IMR-90 (cell line): ENCODE measurements around the gene OR52E6. TPM values are rescaled to one million over a fixed set of nuclear protein-coding genes. Genes with fewer than 3 reads are reported as not detected.

ENCODE experiments used
- ATAC-seq: fragments of 200-7000 bp; cut with Tn5 transposase; 2 replicates; pipeline ENCODE4 v1.9.1; 2020; ENCODE audit warnings: low read depth, mild to moderate bottlenecking, moderate library complexity
- BruUV-seq: library from RNA; stranded (reverse); fragments of 400-500 nt; replicated peaks from 2 replicates; lab custom pipeline; 2021; lab: Mats Ljungman, UMichigan
- CTCF ChIA-PET: fragments of 300-600 bp; formaldehyde crosslinking; extraction: SDS; loops from one replicate; lab custom pipeline; 2021; ENCODE audit warnings: antibody characterized with exemption; lab: Yijun Ruan, JAX
- POLR2A ChIA-PET: fragments of 300-600 bp; sonication (Branson Sonifier 250); formaldehyde crosslinking; loops from one replicate; lab custom pipeline; 2022; ENCODE audit warnings: antibody characterized with exemption; ENCODE audit not compliant: unreplicated experiment; lab: Charles Lee
- DNase-seq: peaks from one replicate; pipeline ENCODE4 v3.0.0; 2013
- H2AFZ ChIP-seq: replicated peaks from 2 replicates; pipeline ENCODE3; 2013; ENCODE audit warnings: low read length, mild to moderate bottlenecking; ENCODE audit not compliant: poor library complexity
- H2AK5ac ChIP-seq: 2 replicates; pipeline ENCODE4 v1.6.1; 2013; ENCODE audit warnings: low read depth, low read length, inconsistent platforms
- H2AK9ac ChIP-seq: replicated peaks from 2 replicates; pipeline ENCODE3; 2013; ENCODE audit warnings: mild to moderate bottlenecking, low read depth, low read length, moderate library complexity; ENCODE audit not compliant: poor library complexity
- H2BK120ac ChIP-seq: 2 replicates; pipeline ENCODE4 v1.6.1; 2013; ENCODE audit warnings: low read depth, low read length, inconsistent platforms
- H2BK15ac ChIP-seq: 3 replicates; pipeline ENCODE4 v1.6.1; 2013; ENCODE audit warnings: low read depth, low read length, inconsistent platforms
- H2BK20ac ChIP-seq: 2 replicates; pipeline ENCODE4 v1.6.1; 2013; ENCODE audit warnings: low read depth, mild to moderate bottlenecking, inconsistent platforms, low read length, moderate library complexity
- H2BK5ac ChIP-seq: 2 replicates; pipeline ENCODE4 v1.6.1; 2013; ENCODE audit warnings: mild to moderate bottlenecking, low read depth, low read length, inconsistent platforms; ENCODE audit not compliant: poor library complexity, severe bottlenecking
- H3K14ac ChIP-seq: replicated peaks from 2 replicates; pipeline ENCODE4 v1.6.1; 2013; ENCODE audit warnings: low read depth, low read length, inconsistent platforms
- H3K18ac ChIP-seq: 2 replicates; pipeline ENCODE4 v1.6.1; 2013; ENCODE audit warnings: low read depth, low read length, control low read depth
- H3K23ac ChIP-seq: 2 replicates; pipeline ENCODE4 v1.6.1; 2013; ENCODE audit warnings: low read depth, low read length, inconsistent platforms
- H3K27ac ChIP-seq: 2 replicates; pipeline ENCODE4 v1.5.1; 2013; ENCODE audit warnings: mild to moderate bottlenecking, control low read depth, low read length; ENCODE audit not compliant: insufficient read depth
- H3K27me3 ChIP-seq: 2 replicates; pipeline ENCODE4 v1.6.1; 2013; ENCODE audit warnings: low read length; ENCODE audit not compliant: control insufficient read depth, insufficient read depth
- H3K36me3 ChIP-seq: 2 replicates; pipeline ENCODE4 v1.6.1; 2013; ENCODE audit warnings: low read length, mixed read lengths; ENCODE audit not compliant: control insufficient read depth, insufficient read depth
- H3K4ac ChIP-seq: 2 replicates; pipeline ENCODE4 v1.6.1; 2013; ENCODE audit warnings: low read depth, low read length, inconsistent platforms
- H3K4me1 ChIP-seq: 2 replicates; pipeline ENCODE4 v1.6.1; 2013; ENCODE audit warnings: low read length, mixed read lengths; ENCODE audit not compliant: control insufficient read depth, insufficient read depth
- H3K4me2 ChIP-seq: 2 replicates; pipeline ENCODE4 v1.6.1; 2013; ENCODE audit warnings: low read depth, mild to moderate bottlenecking, control low read depth, low read length, moderate library complexity
- H3K4me3 ChIP-seq: 2 replicates; pipeline ENCODE4 v1.5.1; 2013; ENCODE audit warnings: low read depth, mild to moderate bottlenecking, control low read depth, low read length, moderate library complexity; ENCODE audit not compliant: insufficient read depth
- H3K56ac ChIP-seq: 2 replicates; pipeline ENCODE4 v1.6.1; 2013; ENCODE audit warnings: low read length, inconsistent platforms; ENCODE audit not compliant: insufficient read depth; ENCODE audit errors: extremely low read depth
- H3K79me1 ChIP-seq, 2 experiments: 2 replicates each; pipeline ENCODE4 v1.6.1; 2013; ENCODE audit warnings: low read length in 2 of 2, inconsistent platforms in 1 of 2, low read depth in 1 of 2
- H3K9ac ChIP-seq: 2 replicates; pipeline ENCODE4 v1.6.1; 2013; ENCODE audit warnings: low read depth, low read length, control low read depth
- H3K9me1 ChIP-seq: 2 replicates; pipeline ENCODE4 v1.6.1; 2013; ENCODE audit warnings: low read length, inconsistent platforms; ENCODE audit not compliant: insufficient read depth
- H3K9me3 ChIP-seq: 2 replicates; pipeline ENCODE4 v1.6.1; 2013; ENCODE audit warnings: low read length; ENCODE audit not compliant: control insufficient read depth, insufficient read depth
- H4K20me1 ChIP-seq: 2 replicates; pipeline ENCODE4 v1.6.1; 2013; ENCODE audit warnings: low read length, inconsistent platforms; ENCODE audit not compliant: insufficient read depth
- H4K5ac ChIP-seq: 2 replicates; pipeline ENCODE4 v1.6.1; 2013; ENCODE audit warnings: mild to moderate bottlenecking, low read depth, low read length, control low read depth
- H4K8ac ChIP-seq, 2 experiments: 2 replicates each; pipeline ENCODE4 v1.6.1; 2013; ENCODE audit warnings: low read depth in 2 of 2, low read length in 2 of 2, control low read depth in 1 of 2, inconsistent platforms in 1 of 2
- H4K91ac ChIP-seq: 2 replicates; pipeline ENCODE4 v1.6.1; 2013; ENCODE audit warnings: low read depth, low read length, inconsistent platforms; ENCODE audit not compliant: insufficient read depth
- BHLHE40 ChIP-seq: fragments of 150-350 bp; IDR thresholded peaks from 2 replicates; pipeline ENCODE4 v1.6.1; 2016; ENCODE audit warnings: mild to moderate bottlenecking, low read depth, low read length
- CEBPB ChIP-seq: IDR thresholded peaks from 2 replicates; pipeline ENCODE4 v1.6.1; 2012; ENCODE audit warnings: low read depth, low read length, improper control_type of control experiment
- CHD1 ChIP-seq: IDR thresholded peaks from 2 replicates; pipeline ENCODE4 v1.6.1; 2012; ENCODE audit warnings: low read depth, low read length, improper control_type of control experiment
- FOS ChIP-seq: fragments of 150-350 bp; IDR thresholded peaks from 2 replicates; pipeline ENCODE4 v1.6.1; 2016; ENCODE audit warnings: low read depth, low read length
- MAFK ChIP-seq: IDR thresholded peaks from 2 replicates; pipeline ENCODE4 v1.6.1; 2012; ENCODE audit warnings: low read depth, low read length, improper control_type of control experiment
- MAZ ChIP-seq: IDR thresholded peaks from 2 replicates; pipeline ENCODE4 v1.6.1; 2012; ENCODE audit warnings: low read depth, mild to moderate bottlenecking, low read length, improper control_type of control experiment, moderate library complexity, borderline replicate concordance
- MXI1 ChIP-seq: IDR thresholded peaks from 2 replicates; pipeline ENCODE4 v1.6.1; 2012; ENCODE audit warnings: low read depth, mild to moderate bottlenecking, low read length, moderate library complexity, borderline replicate concordance
- NFE2L2 ChIP-seq: fragments of 150-350 bp; IDR thresholded peaks from 2 replicates; pipeline ENCODE4 v1.6.1; 2016; ENCODE audit warnings: low read depth, mild to moderate bottlenecking, low read length
- POLR2A ChIP-seq: IDR thresholded peaks from 2 replicates; pipeline ENCODE4 v1.6.1; 2012; ENCODE audit warnings: mild to moderate bottlenecking, low read depth, low read length
- RAD21 ChIP-seq: IDR thresholded peaks from 2 replicates; pipeline ENCODE4 v1.6.1; 2012; ENCODE audit warnings: low read length, improper control_type of control experiment
- RCOR1 ChIP-seq: IDR thresholded peaks from 2 replicates; pipeline ENCODE4 v1.6.1; 2012; ENCODE audit warnings: mild to moderate bottlenecking, low read length, improper control_type of control experiment; ENCODE audit not compliant: insufficient replicate concordance
- RFX5 ChIP-seq: IDR thresholded peaks from 2 replicates; pipeline ENCODE4 v1.8.0; 2012; ENCODE audit warnings: low read depth, mild to moderate bottlenecking, low read length, moderate library complexity
- SMC3 ChIP-seq: fragments of 150-350 bp; IDR thresholded peaks from 2 replicates; pipeline ENCODE4 v1.6.1; 2016; ENCODE audit warnings: low read depth, mild to moderate bottlenecking, antibody characterized with exemption, low read length, moderate library complexity
- WGBS, 2 experiments: methylation state at CpG; one replicate each; pipeline versions ENCODE4 v1.1.5 to v1.1.7; 2013; ENCODE audit warnings: missing lambda C conversion rate in 2 of 2; ENCODE audit not compliant: insufficient read length in 1 of 2; ENCODE audit errors: extremely low coverage in 2 of 2; 5-methylcytosine and 5-hydroxymethylcytosine counted together
- dilution Hi-C: fragments of 300-500 bp; cut with HindIII; formaldehyde crosslinking; loops from one replicate; pipeline ENCODE4 v1.14.3; 2018; ENCODE audit warnings: low sequenced_read_pairs; ENCODE audit not compliant: unreplicated experiment
- in situ Hi-C: fragments of 300-500 bp; cut with MboI; formaldehyde crosslinking; loops from 3 replicates; pipeline ENCODE4 v1.14.3; 2019; ENCODE audit warnings: low sequenced_read_pairs, inconsistent platforms, mixed read lengths
- intact Hi-C: fragments of 100-400 bp; cut with micrococcal nuclease; formaldehyde crosslinking; loops from 2 replicates; pipeline ENCODE4 v1.10.0; 2022
- polyA plus RNA-seq, 3 experiments: library from polyadenylated mRNA; depleted of rRNA; stranded (reverse); fragments of >200 nt; gene quantifications; 2 replicates each; pipeline ENCODE4 v1.2.3, GENCODE V29; 2012; ENCODE audit warnings: low replicate concordance in 1 of 3
- total RNA-seq: library from RNA; depleted of rRNA; stranded (reverse); fragments of >200 nt; gene quantifications from 2 replicates; pipeline ENCODE4 v1.2.3, GENCODE V29; 2012
- TF ChIP-seq, protein P1 (sequence below): conservative IDR thresholded peaks from 2 replicates; pipeline ENCODE4 v1.5.1; 2012; ENCODE audit warnings: mild to moderate bottlenecking, low read depth, low read length, improper control_type of control experiment
- TF ChIP-seq, protein P2 (sequence below): fragments of 150-350 bp; IDR thresholded peaks from 2 replicates; pipeline ENCODE4 v1.6.1; 2016; ENCODE audit warnings: low read depth, mild to moderate bottlenecking, low read length, moderate library complexity, borderline replicate concordance
- TF ChIP-seq, protein P3 (sequence below): fragments of 150-350 bp; IDR thresholded peaks from 2 replicates; pipeline ENCODE4 v1.6.1; 2017; ENCODE audit warnings: mild to moderate bottlenecking, antibody characterized with exemption, low read length, low read depth

OR52E6 gene
- total and polyA plus RNA-seq, 2 of the 4 experiments (the other 2 are of a cell fraction), result not detected

DNA sequence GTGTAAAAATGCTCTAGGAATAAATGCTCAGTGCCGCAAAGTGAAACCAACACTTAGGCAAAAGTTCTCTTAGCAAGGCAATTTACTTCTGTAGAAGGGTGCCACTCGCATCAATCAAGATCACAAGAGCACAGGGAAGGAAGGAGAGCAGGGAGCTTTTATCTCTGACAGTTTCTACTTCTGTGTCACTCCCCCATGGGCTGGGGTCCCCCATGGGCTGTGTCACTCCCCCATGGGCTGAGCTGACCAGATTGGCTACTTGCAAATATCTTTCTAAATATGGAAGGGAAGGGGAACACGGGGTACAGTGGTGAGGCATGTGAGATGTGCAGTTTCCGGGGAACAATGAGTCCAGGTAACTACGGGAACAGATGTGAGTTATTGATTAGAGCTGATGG is 32.6 kb downstream of the OR52E6 start:
- in situ Hi-C loops, result no loop called here
- intact Hi-C loops, result loop anchor here (2.0 to 10.0 kb wide), 5 partner anchors 124 to 1624 kb away; partner anchors contain the start of gene TRIM5
- Histone ChIP-seq H2AK5ac (no peak overlapping the region), H2BK15ac (no peak overlapping the region), H2BK120ac (no peak overlapping the region), H2BK20ac (no peak overlapping the region), H3K9ac (no peak overlapping the region), H4K20me1 (no peaks in the 10 kb centered on the region), H2AFZ (peak overlapping the region; percentile 89), H3K4ac (no peak overlapping the region), H3K27ac (no peak overlapping the region), H3K56ac (no peak overlapping the region), H2BK5ac (no peak overlapping the region), H3K4me3 (peak overlapping the region; percentile 45), H4K5ac (no peak overlapping the region), H4K91ac (no peak overlapping the region), H3K14ac (no peak overlapping the region), H3K9me3 (no peaks in the 10 kb centered on the region), H3K4me1 (no peaks in the 10 kb centered on the region), H2AK9ac (no peak overlapping the region), H3K36me3 (no peaks in the 10 kb centered on the region), H3K23ac (no peak overlapping the region), H3K27me3 (peaks cover 7% of the 10 kb centered on the region), H3K4me2 (peak overlapping the region; percentile 90), H4K8ac (no peak overlapping the region), H3K18ac (no peak overlapping the region), H3K9me1 (no peaks in the 10 kb centered on the region), H3K79me1 (no peaks in the 10 kb centered on the region)
- 58% methylated on average over 3 of the region's 5 CpGs; no CpG with 5 or more reads in 1 of the 2 experiments for WGBS, 2 experiments
- ChIA-PET POLR2A (no interaction called here), CTCF (interaction anchor here (0.5 to 1.9 kb wide), 2 partner anchors 13 to 333 kb away, joined by 5 to 8 read pairs; no protein-coding TSS in a partner anchor)
- dilution Hi-C loops, result no loop called here
- TF ChIP-seq, protein P1, sequence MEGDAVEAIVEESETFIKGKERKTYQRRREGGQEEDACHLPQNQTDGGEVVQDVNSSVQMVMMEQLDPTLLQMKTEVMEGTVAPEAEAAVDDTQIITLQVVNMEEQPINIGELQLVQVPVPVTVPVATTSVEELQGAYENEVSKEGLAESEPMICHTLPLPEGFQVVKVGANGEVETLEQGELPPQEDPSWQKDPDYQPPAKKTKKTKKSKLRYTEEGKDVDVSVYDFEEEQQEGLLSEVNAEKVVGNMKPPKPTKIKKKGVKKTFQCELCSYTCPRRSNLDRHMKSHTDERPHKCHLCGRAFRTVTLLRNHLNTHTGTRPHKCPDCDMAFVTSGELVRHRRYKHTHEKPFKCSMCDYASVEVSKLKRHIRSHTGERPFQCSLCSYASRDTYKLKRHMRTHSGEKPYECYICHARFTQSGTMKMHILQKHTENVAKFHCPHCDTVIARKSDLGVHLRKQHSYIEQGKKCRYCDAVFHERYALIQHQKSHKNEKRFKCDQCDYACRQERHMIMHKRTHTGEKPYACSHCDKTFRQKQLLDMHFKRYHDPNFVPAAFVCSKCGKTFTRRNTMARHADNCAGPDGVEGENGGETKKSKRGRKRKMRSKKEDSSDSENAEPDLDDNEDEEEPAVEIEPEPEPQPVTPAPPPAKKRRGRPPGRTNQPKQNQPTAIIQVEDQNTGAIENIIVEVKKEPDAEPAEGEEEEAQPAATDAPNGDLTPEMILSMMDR, result no peak
- TF ChIP-seq CHD1 (no peak), RAD21 (no peak), RFX5 (no peak), FOS (no peak), NFE2L2 (no peak), CEBPB (no peak), MAFK (no peak), MXI1 (no peak), BHLHE40 (no peak), RCOR1 (no peak), SMC3 (no peak), MAZ (no peak), POLR2A (no peak)
- TF ChIP-seq, protein P2, sequence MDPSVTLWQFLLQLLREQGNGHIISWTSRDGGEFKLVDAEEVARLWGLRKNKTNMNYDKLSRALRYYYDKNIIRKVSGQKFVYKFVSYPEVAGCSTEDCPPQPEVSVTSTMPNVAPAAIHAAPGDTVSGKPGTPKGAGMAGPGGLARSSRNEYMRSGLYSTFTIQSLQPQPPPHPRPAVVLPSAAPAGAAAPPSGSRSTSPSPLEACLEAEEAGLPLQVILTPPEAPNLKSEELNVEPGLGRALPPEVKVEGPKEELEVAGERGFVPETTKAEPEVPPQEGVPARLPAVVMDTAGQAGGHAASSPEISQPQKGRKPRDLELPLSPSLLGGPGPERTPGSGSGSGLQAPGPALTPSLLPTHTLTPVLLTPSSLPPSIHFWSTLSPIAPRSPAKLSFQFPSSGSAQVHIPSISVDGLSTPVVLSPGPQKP, result no peak
- TF ChIP-seq, protein P3, sequence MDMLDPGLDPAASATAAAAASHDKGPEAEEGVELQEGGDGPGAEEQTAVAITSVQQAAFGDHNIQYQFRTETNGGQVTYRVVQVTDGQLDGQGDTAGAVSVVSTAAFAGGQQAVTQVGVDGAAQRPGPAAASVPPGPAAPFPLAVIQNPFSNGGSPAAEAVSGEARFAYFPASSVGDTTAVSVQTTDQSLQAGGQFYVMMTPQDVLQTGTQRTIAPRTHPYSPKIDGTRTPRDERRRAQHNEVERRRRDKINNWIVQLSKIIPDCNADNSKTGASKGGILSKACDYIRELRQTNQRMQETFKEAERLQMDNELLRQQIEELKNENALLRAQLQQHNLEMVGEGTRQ, result no peak
- DNase-seq, result no peak
- no TSS peak for BruUV-seq
- no peak; the same call in 1 of the 2 replicates for ATAC-seq
